K562 (cell line): ENCODE data around the gene ERF. TPM values are rescaled to one million over a fixed set of nuclear protein-coding genes. Genes with fewer than 3 reads are reported as not detected.

Experiments
- ATAC-seq: fragments of 200-7000 bp; cut with Tn5 transposase; 3 replicates; pipeline ENCODE4 v1.9.1; 2020; ENCODE audit warnings: moderate library complexity
- BruUV-seq: library from RNA; stranded (reverse); fragments of 400-500 nt; replicated peaks from 2 replicates; lab custom pipeline; 2021; lab: Mats Ljungman, UMichigan
- CTCF ChIA-PET: fragments of 300-600 bp; formaldehyde crosslinking; extraction: SDS; loops from one replicate; lab custom pipeline; 2021; ENCODE audit warnings: low intra/inter-chr PET ratio; lab: Yijun Ruan, JAX
- POLR2A ChIA-PET: fragments of 300-600, 350-650 bp; sonication (Branson Sonifier 250); formaldehyde crosslinking; extraction: SDS; loops from one replicate; lab custom pipeline; 2021; ENCODE audit warnings: antibody characterized with exemption, inconsistent platforms; lab: Yijun Ruan, JAX
- DNase-seq, 4 experiments: peaks; one replicate each; pipeline versions ENCODE4 v3.0.0 to v3.0.0-alpha.2; 2011 to 2018; ENCODE audit warnings: low spot score in 3 of 4, mixed read lengths in 3 of 4; ENCODE audit errors: extremely low read depth in 1 of 4
- FAIRE-seq: peaks from 2 replicates; lab custom pipeline; 2011; peaks lifted over from hg19 to GRCh38; lab: Jason Lieb, UNC
- H2AFZ ChIP-seq: 2 replicates; pipeline ENCODE4 v1.6.0; 2011; ENCODE audit warnings: low read depth, low read length, control low read depth, inconsistent platforms
- H3K27ac ChIP-seq: fragments of 200-600 bp; 3 replicates; pipeline ENCODE4 v1.8.0; 2011; ENCODE audit warnings: low read depth, mild to moderate bottlenecking, control low read depth, inconsistent platforms, low read length, moderate library complexity, mixed read lengths; ENCODE audit errors: extremely low read depth
- H3K27me3 ChIP-seq, 2 experiments: fragments of 300-600 bp in 1 of 2; 2 replicates in 1 of 2; 3 replicates in 1 of 2; pipeline versions ENCODE4 v1.6.0 to v1.8.0; 2011; ENCODE audit warnings: inconsistent platforms in 2 of 2, low read length in 2 of 2, mild to moderate bottlenecking in 1 of 2, mixed read lengths in 1 of 2, moderate library complexity in 1 of 2; ENCODE audit not compliant: control insufficient read depth in 2 of 2, insufficient read depth in 2 of 2
- H3K36me3 ChIP-seq: fragments of 300-600 bp; 3 replicates; pipeline ENCODE4 v1.8.0; 2011; ENCODE audit warnings: mild to moderate bottlenecking, low read length, inconsistent platforms; ENCODE audit not compliant: control insufficient read depth, insufficient read depth
- H3K4me1 ChIP-seq, 2 experiments: fragments of 200-600 bp in 1 of 2; replicated peaks in 1 of 2; 2 replicates in 1 of 2; 3 replicates in 1 of 2; pipeline versions ENCODE4 v1.5.1 to v1.8.0; 2011; ENCODE audit warnings: inconsistent platforms in 2 of 2, low read length in 2 of 2, mild to moderate bottlenecking in 1 of 2, mixed read lengths in 1 of 2, moderate library complexity in 1 of 2; ENCODE audit not compliant: control insufficient read depth in 2 of 2, insufficient read depth in 2 of 2
- H3K4me2 ChIP-seq: 2 replicates; pipeline ENCODE4 v1.6.1; 2011; ENCODE audit warnings: low read length, control low read depth, inconsistent platforms, mixed read lengths; ENCODE audit not compliant: insufficient read depth
- H3K4me3 ChIP-seq: fragments of 200-600 bp; sonication (generic), shearing (Covaris generic); 2 replicates; pipeline ENCODE4 v1.5.1; 2016; ENCODE audit warnings: control low read depth, inconsistent platforms
- H3K79me2 ChIP-seq: fragments of 200-600 bp; 3 replicates; pipeline ENCODE4 v1.8.0; 2011; ENCODE audit warnings: low read length, inconsistent platforms; ENCODE audit not compliant: control insufficient read depth, insufficient read depth
- H3K9ac ChIP-seq, 2 experiments: 2 replicates each; pipeline versions ENCODE4 v1.6.0 to v1.6.1; 2011; ENCODE audit warnings: low read depth in 2 of 2, low read length in 2 of 2, control low read depth in 1 of 2, inconsistent platforms in 1 of 2, mild to moderate bottlenecking in 1 of 2, mixed read lengths in 1 of 2; ENCODE audit not compliant: insufficient read depth in 1 of 2
- H3K9me1 ChIP-seq: one replicate; pipeline ENCODE4 v1.6.0; 2011; ENCODE audit warnings: inconsistent platforms, mild to moderate bottlenecking, low read length, moderate library complexity; ENCODE audit not compliant: control insufficient read depth, insufficient read depth
- H3K9me3 ChIP-seq: replicated peaks from 2 replicates; pipeline ENCODE4 v1.5.1; 2011; ENCODE audit warnings: low read depth, low read length, inconsistent platforms; ENCODE audit not compliant: control insufficient read depth, insufficient read depth
- H4K20me1 ChIP-seq: replicated peaks from 2 replicates; pipeline ENCODE4 v1.6.1; 2011; ENCODE audit warnings: low read length, inconsistent platforms, mixed read lengths; ENCODE audit not compliant: control insufficient read depth, insufficient read depth
- HNRNPLL ChIP-seq: fragments of 200-400 bp; formaldehyde crosslinking; IDR thresholded peaks from 2 replicates; pipeline ENCODE4 v1.6.1; 2017; ENCODE audit warnings: low read length, low read depth, mild to moderate bottlenecking; ENCODE audit not compliant: poor library complexity, severe bottlenecking
- POLR2G ChIP-seq: fragments of 200-400 bp; formaldehyde crosslinking; IDR thresholded peaks from 2 replicates; pipeline ENCODE4 v1.6.1; 2017; ENCODE audit warnings: low read depth, mild to moderate bottlenecking, antibody characterized with exemption, low read length, moderate library complexity
- PPARD ChIP-seq: fragments of 250-450 bp; sonication (Bioruptor Pico); IDR thresholded peaks from 2 replicates; pipeline ENCODE4 v1.8.0; 2022; ENCODE audit warnings: inconsistent platforms, mild to moderate bottlenecking, moderate library complexity
- PURB ChIP-seq: sonication (generic); formaldehyde crosslinking; IDR thresholded peaks from 2 replicates; pipeline ENCODE4 v1.9.0; 2021; ENCODE audit warnings: low read depth, mild to moderate bottlenecking, missing genetic modification reagents
- RB1 ChIP-seq: fragments of 450-650 bp; IDR thresholded peaks from 2 replicates; pipeline ENCODE4 v1.6.1; 2017; ENCODE audit warnings: low read depth, mild to moderate bottlenecking
- SREBF1 ChIP-seq: fragments of 150-350 bp; IDR thresholded peaks from 2 replicates; pipeline ENCODE4 v1.6.1; 2014; ENCODE audit warnings: antibody characterized with exemption, low read depth, low read length, borderline replicate concordance
- TAF15 ChIP-seq: fragments of 200-400 bp; formaldehyde crosslinking; IDR thresholded peaks from 2 replicates; pipeline ENCODE4 v1.6.1; 2017; ENCODE audit warnings: mild to moderate bottlenecking, low read depth, low read length, moderate library complexity
- TEAD4 ChIP-seq, 2 experiments: sonication (generic) in 1 of 2; formaldehyde crosslinking in 1 of 2; IDR thresholded peaks; 2 replicates each; pipeline versions ENCODE4 v1.6.1 to v1.8.0; 2012 to 2022; ENCODE audit warnings: borderline replicate concordance in 1 of 2, inconsistent platforms in 1 of 2, low read length in 1 of 2, mild to moderate bottlenecking in 1 of 2, missing genetic modification reagents in 1 of 2
- WGBS: fragments of 100-300 bp; shearing (Covaris generic); methylation state at CpG from one replicate; pipeline ENCODE4 v1.1.6; 2016; ENCODE audit warnings: low coverage, mixed read lengths; ENCODE audit not compliant: insufficient coverage; ENCODE audit errors: missing lambda C conversion rate; 5-methylcytosine and 5-hydroxymethylcytosine counted together
- in situ Hi-C: fragments of 300-500 bp; cut with MboI; formaldehyde crosslinking; loops from 4 replicates; pipeline ENCODE4 v1.15.0; 2018; ENCODE audit warnings: inconsistent platforms, mixed read lengths
- intact Hi-C: fragments of 100-400 bp; cut with micrococcal nuclease; formaldehyde crosslinking; loops from 2 replicates; pipeline ENCODE4 v1.14.2; 2022
- polyA plus RNA-seq, 8 experiments: library from polyadenylated mRNA; depleted of rRNA in 4 of 8; stranded (reverse) in 5 of 8; unstranded in 3 of 8; fragments of >200 nt; fragmentation: Nextera tagmentation in 2 of 8; fragmentation: Illumina TruSeq in 1 of 8; extraction: Ambion mirVana in 2 of 8; extraction: Trizol in 1 of 8; gene quantifications; 2 replicates each; pipeline versions ENCODE4 v1.2.1 to v1.2.3, GENCODE V29; 2011 to 2014; ENCODE audit warnings: inconsistent platforms in 1 of 8, missing spikeins in 1 of 8
- total RNA-seq, 7 experiments: library from RNA; depleted of rRNA in 6 of 7; stranded (reverse); fragments of >200 nt in 6 of 7; fragmentation: Illumina TruSeq in 2 of 7; extraction: Trizol in 2 of 7; gene quantifications; 2 replicates each; pipeline versions ENCODE4 v1.2.1 to v1.2.3, GENCODE V29; 2011 to 2021; ENCODE audit warnings: low replicate concordance in 1 of 7
- TF ChIP-seq, protein P1 (sequence below): fragments of 250-450 bp; sonication (Bioruptor Pico); IDR thresholded peaks from 2 replicates; pipeline ENCODE4 v1.5.0; 2022; ENCODE audit warnings: mild to moderate bottlenecking
- TF ChIP-seq, protein P2 (sequence below), 2 experiments: fragments of 200-800 bp in 1 of 2; sonication (Bioruptor generic) in 1 of 2; sonication (generic) in 1 of 2; formaldehyde crosslinking in 1 of 2; IDR thresholded peaks in 1 of 2; conservative IDR thresholded peaks in 1 of 2; 2 replicates each; pipeline versions ENCODE4 v1.5.0 to v1.6.1; 2016 to 2020; ENCODE audit warnings: missing compliant biosample characterization in 1 of 2, missing genetic modification characterization in 1 of 2, missing genetic modification reagents in 1 of 2
- TF ChIP-seq, protein P3 (sequence below), 2 experiments: fragments of 450-650 bp in 1 of 2; sonication (generic) in 1 of 2; formaldehyde crosslinking in 1 of 2; IDR thresholded peaks in 1 of 2; conservative IDR thresholded peaks in 1 of 2; 2 replicates each; pipeline versions ENCODE4 v1.6.1 to v1.8.1; 2016 to 2023; ENCODE audit warnings: mild to moderate bottlenecking in 2 of 2, moderate library complexity in 2 of 2, inconsistent platforms in 1 of 2, missing genetic modification reagents in 1 of 2
- TF ChIP-seq, protein P4 (sequence below): fragments of 250-450 bp; sonication (Bioruptor Pico); IDR thresholded peaks from 2 replicates; pipeline ENCODE4 v1.4.0; 2020; ENCODE audit warnings: mild to moderate bottlenecking

The ERF gene
- total and polyA plus RNA-seq, 9 of the 15 experiments (the other 6 are each of a cell fraction or from before 2014, with no cell fraction given) = 0.03 to 75.4 (median 27.0) TPM

DNA sequence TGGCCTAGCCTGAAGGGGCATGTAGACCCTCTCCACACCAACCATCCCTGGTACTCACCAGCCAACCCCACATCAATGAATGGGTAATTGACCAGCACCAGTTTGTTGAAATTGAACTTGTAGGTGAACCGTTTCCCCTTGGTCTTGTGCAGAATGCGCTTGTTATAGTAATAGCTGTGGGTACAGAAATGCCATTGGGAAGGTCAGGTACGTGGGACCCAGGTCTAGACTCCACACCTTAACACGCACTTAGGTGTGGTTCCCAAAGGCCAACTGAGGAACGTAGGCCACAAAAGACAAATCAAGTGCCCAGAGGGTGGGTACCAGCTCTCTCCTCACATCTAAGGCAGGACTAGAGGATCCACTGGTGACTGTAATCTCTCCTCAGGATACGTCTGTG is 5.2 kb downstream of the ERF start (continued):
- TF ChIP-seq, protein P1, sequence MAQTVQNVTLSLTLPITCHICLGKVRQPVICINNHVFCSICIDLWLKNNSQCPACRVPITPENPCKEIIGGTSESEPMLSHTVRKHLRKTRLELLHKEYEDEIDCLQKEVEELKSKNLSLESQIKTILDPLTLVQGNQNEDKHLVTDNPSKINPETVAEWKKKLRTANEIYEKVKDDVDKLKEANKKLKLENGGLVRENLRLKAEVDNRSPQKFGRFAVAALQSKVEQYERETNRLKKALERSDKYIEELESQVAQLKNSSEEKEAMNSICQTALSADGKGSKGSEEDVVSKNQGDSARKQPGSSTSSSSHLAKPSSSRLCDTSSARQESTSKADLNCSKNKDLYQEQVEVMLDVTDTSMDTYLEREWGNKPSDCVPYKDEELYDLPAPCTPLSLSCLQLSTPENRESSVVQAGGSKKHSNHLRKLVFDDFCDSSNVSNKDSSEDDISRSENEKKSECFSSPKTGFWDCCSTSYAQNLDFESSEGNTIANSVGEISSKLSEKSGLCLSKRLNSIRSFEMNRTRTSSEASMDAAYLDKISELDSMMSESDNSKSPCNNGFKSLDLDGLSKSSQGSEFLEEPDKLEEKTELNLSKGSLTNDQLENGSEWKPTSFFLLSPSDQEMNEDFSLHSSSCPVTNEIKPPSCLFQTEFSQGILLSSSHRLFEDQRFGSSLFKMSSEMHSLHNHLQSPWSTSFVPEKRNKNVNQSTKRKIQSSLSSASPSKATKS (CRISPR knock-in tag) = no peak
- no peak for TF ChIP-seq HNRNPLL
- TF ChIP-seq, protein P2, sequence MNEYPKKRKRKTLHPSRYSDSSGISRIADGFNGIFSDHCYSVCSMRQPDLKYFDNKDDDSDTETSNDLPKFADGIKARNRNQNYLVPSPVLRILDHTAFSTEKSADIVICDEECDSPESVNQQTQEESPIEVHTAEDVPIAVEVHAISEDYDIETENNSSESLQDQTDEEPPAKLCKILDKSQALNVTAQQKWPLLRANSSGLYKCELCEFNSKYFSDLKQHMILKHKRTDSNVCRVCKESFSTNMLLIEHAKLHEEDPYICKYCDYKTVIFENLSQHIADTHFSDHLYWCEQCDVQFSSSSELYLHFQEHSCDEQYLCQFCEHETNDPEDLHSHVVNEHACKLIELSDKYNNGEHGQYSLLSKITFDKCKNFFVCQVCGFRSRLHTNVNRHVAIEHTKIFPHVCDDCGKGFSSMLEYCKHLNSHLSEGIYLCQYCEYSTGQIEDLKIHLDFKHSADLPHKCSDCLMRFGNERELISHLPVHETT (CRISPR knock-in tag; conservative IDR thresholded peaks at IDR 0.05 in 1 of 2, IDR thresholded peaks at IDR 0.05 in 1 of 2) = no peak

DNA sequence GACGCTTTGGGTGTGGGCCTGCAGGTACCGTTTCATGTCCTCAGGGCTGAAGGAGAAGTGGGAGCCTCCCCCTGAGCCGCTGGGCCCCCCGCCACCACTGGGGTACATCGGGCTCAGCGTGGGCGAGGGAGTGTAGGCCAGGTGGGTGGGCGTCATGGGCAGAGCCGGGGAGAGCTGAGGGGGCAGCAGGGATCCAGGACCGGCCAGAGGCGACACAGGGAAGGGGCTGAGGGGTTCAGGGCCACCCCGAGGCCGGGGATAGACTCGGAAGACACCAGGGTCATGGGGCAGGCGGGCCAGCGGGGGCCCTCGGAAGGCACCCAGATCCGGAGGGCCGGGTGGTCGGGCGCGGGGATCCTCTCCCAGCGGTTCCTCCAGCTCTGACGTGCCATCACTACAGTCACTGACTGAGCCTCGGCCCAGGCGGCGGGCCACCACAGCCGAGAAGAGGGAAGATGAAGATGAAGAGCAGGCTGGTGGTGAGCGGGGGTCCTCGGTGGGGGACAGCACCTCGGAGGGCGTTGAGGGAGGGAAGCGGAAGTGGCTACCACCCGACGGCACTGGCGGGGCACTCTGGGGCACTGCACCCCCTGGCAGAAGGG is 5.7 kb downstream of the ERF start:
- in situ Hi-C loops = no loop called here
- ATAC-seq (no peak), FAIRE-seq (no peak), DNase-seq (no peak)
- intact Hi-C loops = no loop called here
- Histone ChIP-seq H3K27me3 (no peaks in the 10 kb centered on the region), H2AFZ (no peak overlapping the region), H3K9ac (no peak overlapping the region), H3K9me3 (no peaks in the 10 kb centered on the region), H3K79me2 (peaks cover 47% of the 10 kb centered on the region), H3K27ac (no peak overlapping the region), H3K36me3 (peaks cover 49% of the 10 kb centered on the region; the same call in 2 of the 3 replicates), H3K4me3 (no peak overlapping the region), H4K20me1 (peaks cover 10% of the 10 kb centered on the region; the same call in 1 of the 2 replicates), H3K4me2 (no peak overlapping the region), H3K9me1 (peaks cover 4% of the 10 kb centered on the region), H3K4me1 (peaks cover 25 to 58% of the 10 kb centered on the region in 2 experiments)
- POLR2A ChIA-PET = interaction anchor here (1.1 kb wide), 1 partner anchor 9 kb away, joined by 4 read pairs; no protein-coding TSS in a partner anchor
- no TSS peak for BruUV-seq
- CTCF ChIA-PET = no interaction called here
- WGBS = 93% methylated on average over 16 of the region's 36 CpGs
- no peak for TF ChIP-seq PURB (CRISPR knock-in tag)
- no peak for TF ChIP-seq TAF15
- peak; percentile 78 for TF ChIP-seq POLR2G
- TF ChIP-seq, protein P3, sequence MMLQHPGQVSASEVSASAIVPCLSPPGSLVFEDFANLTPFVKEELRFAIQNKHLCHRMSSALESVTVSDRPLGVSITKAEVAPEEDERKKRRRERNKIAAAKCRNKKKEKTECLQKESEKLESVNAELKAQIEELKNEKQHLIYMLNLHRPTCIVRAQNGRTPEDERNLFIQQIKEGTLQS (IDR thresholded peaks at IDR 0.05) = no peak
- TF ChIP-seq, protein P3 (CRISPR knock-in tag; conservative IDR thresholded peaks at IDR 0.05) = no peak
- TF ChIP-seq TEAD4 (IDR thresholded peaks at IDR 0.05; ENCODE audit: low read length) = no peak
- no peak for TF ChIP-seq TEAD4 (CRISPR knock-in tag; IDR thresholded peaks at IDR 0.05; ENCODE audit: borderline replicate concordance)
- no peak for TF ChIP-seq SREBF1
- TF ChIP-seq, protein P4, sequence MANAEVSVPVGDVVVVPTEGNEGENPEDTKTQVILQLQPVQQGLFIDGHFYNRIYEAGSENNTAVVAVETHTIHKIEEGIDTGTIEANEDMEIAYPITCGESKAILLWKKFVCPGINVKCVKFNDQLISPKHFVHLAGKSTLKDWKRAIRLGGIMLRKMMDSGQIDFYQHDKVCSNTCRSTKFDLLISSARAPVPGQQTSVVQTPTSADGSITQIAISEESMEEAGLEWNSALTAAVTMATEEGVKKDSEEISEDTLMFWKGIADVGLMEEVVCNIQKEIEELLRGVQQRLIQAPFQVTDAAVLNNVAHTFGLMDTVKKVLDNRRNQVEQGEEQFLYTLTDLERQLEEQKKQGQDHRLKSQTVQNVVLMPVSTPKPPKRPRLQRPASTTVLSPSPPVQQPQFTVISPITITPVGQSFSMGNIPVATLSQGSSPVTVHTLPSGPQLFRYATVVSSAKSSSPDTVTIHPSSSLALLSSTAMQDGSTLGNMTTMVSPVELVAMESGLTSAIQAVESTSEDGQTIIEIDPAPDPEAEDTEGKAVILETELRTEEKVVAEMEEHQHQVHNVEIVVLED (CRISPR knock-in tag) = no peak
- TF ChIP-seq RB1 = no peak
- TF ChIP-seq PPARD (CRISPR knock-in tag) = no peak
